Choroid plexus epithelial cell (primary cell): ENCODE measurements around the gene CDH22.

Experiments
- DNase-seq: peaks from one replicate; pipeline ENCODE4 v3.0.0-alpha.2; 2010; ENCODE audit warnings: low read depth
- H3K4me3 ChIP-seq: 2 replicates; pipeline ENCODE4 v1.5.1; 2011; ENCODE audit warnings: low read depth, mild to moderate bottlenecking, control low read depth, low read length, moderate library complexity
- TF ChIP-seq, protein P1 (sequence below): conservative IDR thresholded peaks from 2 replicates; pipeline ENCODE4 v1.5.1; 2011; ENCODE audit warnings: low read depth, mild to moderate bottlenecking, control low read depth, inconsistent platforms, low read length, moderate library complexity

Gene CDH22

DNA sequence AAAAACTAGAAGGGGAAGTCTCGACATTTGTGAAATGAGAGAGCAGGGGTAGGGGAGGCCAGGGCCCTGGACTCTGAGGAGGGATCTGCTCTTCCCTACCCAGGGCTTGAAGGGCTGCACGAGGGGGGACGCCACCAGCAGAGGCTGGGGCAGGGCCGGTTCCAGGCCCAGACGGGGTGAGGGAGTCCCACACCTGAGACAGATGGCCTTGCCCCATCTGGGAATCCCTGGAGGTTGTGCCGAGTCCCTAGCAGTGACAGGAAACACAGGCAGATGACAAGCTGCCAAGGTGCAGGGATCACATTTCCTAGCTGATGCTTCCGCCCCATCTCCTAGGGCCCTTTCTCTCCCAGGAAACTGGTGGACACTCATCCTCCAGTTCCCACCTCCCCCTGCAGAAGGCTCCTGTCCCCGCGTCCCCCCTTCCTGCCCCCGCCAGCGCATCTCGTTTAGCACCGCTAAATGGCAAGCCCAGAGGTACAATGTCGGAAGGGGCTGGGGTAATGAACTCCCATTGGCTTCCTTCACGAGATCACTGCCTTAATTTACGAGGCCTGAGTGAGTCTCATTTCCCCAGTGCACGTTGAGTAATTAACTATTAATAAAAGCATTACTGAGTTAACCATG, 35.2 kb upstream of the CDH22 start:
- TF ChIP-seq, protein P1, sequence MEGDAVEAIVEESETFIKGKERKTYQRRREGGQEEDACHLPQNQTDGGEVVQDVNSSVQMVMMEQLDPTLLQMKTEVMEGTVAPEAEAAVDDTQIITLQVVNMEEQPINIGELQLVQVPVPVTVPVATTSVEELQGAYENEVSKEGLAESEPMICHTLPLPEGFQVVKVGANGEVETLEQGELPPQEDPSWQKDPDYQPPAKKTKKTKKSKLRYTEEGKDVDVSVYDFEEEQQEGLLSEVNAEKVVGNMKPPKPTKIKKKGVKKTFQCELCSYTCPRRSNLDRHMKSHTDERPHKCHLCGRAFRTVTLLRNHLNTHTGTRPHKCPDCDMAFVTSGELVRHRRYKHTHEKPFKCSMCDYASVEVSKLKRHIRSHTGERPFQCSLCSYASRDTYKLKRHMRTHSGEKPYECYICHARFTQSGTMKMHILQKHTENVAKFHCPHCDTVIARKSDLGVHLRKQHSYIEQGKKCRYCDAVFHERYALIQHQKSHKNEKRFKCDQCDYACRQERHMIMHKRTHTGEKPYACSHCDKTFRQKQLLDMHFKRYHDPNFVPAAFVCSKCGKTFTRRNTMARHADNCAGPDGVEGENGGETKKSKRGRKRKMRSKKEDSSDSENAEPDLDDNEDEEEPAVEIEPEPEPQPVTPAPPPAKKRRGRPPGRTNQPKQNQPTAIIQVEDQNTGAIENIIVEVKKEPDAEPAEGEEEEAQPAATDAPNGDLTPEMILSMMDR, result no peak
- H3K4me3 ChIP-seq, result no peak overlapping the region
- DNase-seq, result no peak

GRCh38 chr20:46342451-46343347, 34.4 kb upstream of the CDH22 start:
- H3K4me3 ChIP-seq, result no peak overlapping the region
- no peak for DNase-seq
- TF ChIP-seq, protein P1, result no peak

GRCh38 chr20:46342010-46342378, 33.7 kb upstream of the CDH22 start:
- H3K4me3 ChIP-seq, result no peak overlapping the region
- no peak for DNase-seq
- TF ChIP-seq, protein P1, result no peak

- no peak overlapping the region for H3K4me3 ChIP-seq
- DNase-seq, result no peak
- TF ChIP-seq, protein P1, result no peak
Observed at GRCh38 chr20:46341074-46342009, 33.0 kb upstream of the CDH22 start.

GRCh38 chr20:46339037-46339436, 30.7 kb upstream of the CDH22 start:
- no peak overlapping the region for H3K4me3 ChIP-seq
- TF ChIP-seq, protein P1, result no peak
- no peak for DNase-seq

- no peak for DNase-seq
- TF ChIP-seq, protein P1, result no peak
- H3K4me3 ChIP-seq, result no peak overlapping the region
Observed at GRCh38 chr20:46336735-46337134, 28.4 kb upstream of the CDH22 start.
